NCI-H1105 (cell line): Measurements from ENCODE around the gene PDSS2.
"Not testable (repeated sequence)": the region's sequence is repeated elsewhere in the genome, so short reads cannot be mapped to it uniquely, and the experiment has no call there.

Source experiments
- DNase-seq: peaks from one replicate; lab custom pipeline; 2025; lab: John Stamatoyannopoulos, UW

PDSS2 gene

GRCh38 chr6:107216197-107216933, 243.0 kb downstream of the PDSS2 start:
- DNase-seq: no peak

GRCh38 chr6:107215334-107215733, 244.0 kb downstream of the PDSS2 start:
- no peak for DNase-seq

GRCh38 chr6:107214655-107215054, 244.7 kb downstream of the PDSS2 start:
- no peak for DNase-seq

- DNase-seq: no peak
These were observed 249.7 kb downstream of the PDSS2 start for GRCh38 chr6:107209406-107210305.

- DNase-seq: no peak
These were observed 252.0 kb downstream of the PDSS2 start for GRCh38 chr6:107207251-107207873.

GRCh38 chr6:107205058-107205998, 254.0 kb downstream of the PDSS2 start:
- DNase-seq: no peak

- no peak for DNase-seq
These were observed 256.4 kb downstream of the PDSS2 start for GRCh38 chr6:107202876-107203468.

GRCh38 chr6:107198631-107199416, 260.5 kb downstream of the PDSS2 start:
- no peak for DNase-seq

- DNase-seq: no peak
These were observed 263.2 kb downstream of the PDSS2 start for GRCh38 chr6:107196152-107196551.

GRCh38 chr6:107194723-107195122, 264.6 kb downstream of the PDSS2 start:
- DNase-seq: not testable (repeated sequence)

- DNase-seq: peak; percentile 52
These were observed 266.5 kb downstream of the PDSS2 start for GRCh38 chr6:107192830-107193229.

GRCh38 chr6:107187630-107188029, 271.7 kb downstream of the PDSS2 start:
- DNase-seq: no peak

GRCh38 chr6:107186047-107186446, 273.3 kb downstream of the PDSS2 start:
- no peak for DNase-seq

GRCh38 chr6:107185391-107185970, 273.9 kb downstream of the PDSS2 start:
- DNase-seq: peak; percentile 2

GRCh38 chr6:107184435-107184834, 274.9 kb downstream of the PDSS2 start:
- DNase-seq: no peak

GRCh38 chr6:107180099-107180498, 279.3 kb downstream of the PDSS2 start:
- no peak for DNase-seq

GRCh38 chr6:107179004-107179403, 280.4 kb downstream of the PDSS2 start:
- DNase-seq: peak; percentile 2

- DNase-seq: no peak
These were observed 285.6 kb downstream of the PDSS2 start for GRCh38 chr6:107173779-107174178.

GRCh38 chr6:107171513-107171912, 287.9 kb downstream of the PDSS2 start:
- DNase-seq: no peak

- not testable (repeated sequence) for DNase-seq
These were observed 295.1 kb downstream of the PDSS2 start for GRCh38 chr6:107164299-107164698.
